HG03045 (cell line): ENCODE measurements around the gene PLXNB1.

ENCODE experiments used
- ATAC-seq: cut with Tn5 transposase; IDR thresholded peaks from one replicate; pipeline ENCODE4 v1.9.1; 2021; ENCODE audit warnings: mild to moderate bottlenecking, moderate library complexity; ENCODE audit not compliant: unreplicated experiment

Gene PLXNB1

GRCh38 chr3:48371651-48372376, 58.1 kb downstream of the PLXNB1 start, which contains the start of gene FBXW12:
Gene FBXW12 (plus strand): TSS chr3:48372219. CDS start chr3:48372768, 549 bp downstream.
- ATAC-seq, result no peak

GRCh38 chr3:48370333-48370713, 59.6 kb downstream of the PLXNB1 start:
- ATAC-seq, result no peak

- ATAC-seq, result no peak
Measured at GRCh38 chr3:48369693-48370332, 60.1 kb downstream of the PLXNB1 start.

GRCh38 chr3:48367201-48367600, 62.7 kb downstream of the PLXNB1 start:
- no peak for ATAC-seq

GRCh38 chr3:48364840-48365239, 65.0 kb downstream of the PLXNB1 start:
- no peak for ATAC-seq

- ATAC-seq, result no peak
Measured at GRCh38 chr3:48361928-48362327, 68.0 kb downstream of the PLXNB1 start.

GRCh38 chr3:48356419-48356818, 73.5 kb downstream of the PLXNB1 start:
- ATAC-seq, result no peak

GRCh38 chr3:48353987-48354386, 75.9 kb downstream of the PLXNB1 start:
- ATAC-seq, result no peak
